Spinal cord (tissue), 10 donors: ENCODE measurements around the gene SMC3. TPM values are rescaled to one million over a fixed set of nuclear protein-coding genes. Genes with fewer than 3 reads are reported as not detected.
"Not testable (repeated sequence)": the region's sequence is repeated elsewhere in the genome, so short reads cannot be mapped to it uniquely, and the experiment has no call there.

Experiments used
- DNase-seq, 6 donors: peaks; one replicate each; pipeline versions ENCODE4 v3.0.0 to v3.0.0-alpha.2; 2013 to 2015; ENCODE audit warnings: low spot score in 6 of 6, low read depth in 4 of 6
- H3K27ac ChIP-seq: one replicate; pipeline ENCODE4 v1.5.1; 2013; ENCODE audit warnings: low read depth, low read length, control low read depth
- H3K27me3 ChIP-seq: one replicate; pipeline ENCODE4 v1.6.1; 2013; ENCODE audit warnings: low read length; ENCODE audit not compliant: control insufficient read depth, insufficient read depth
- H3K36me3 ChIP-seq: one replicate; pipeline ENCODE4 v1.6.1; 2013; ENCODE audit warnings: low read length; ENCODE audit not compliant: control insufficient read depth, insufficient read depth
- H3K4me1 ChIP-seq: one replicate; pipeline ENCODE4 v1.6.1; 2013; ENCODE audit warnings: low read length; ENCODE audit not compliant: control insufficient read depth, insufficient read depth
- H3K4me3 ChIP-seq: one replicate; pipeline ENCODE4 v1.5.1; 2013; ENCODE audit warnings: low read depth, low read length, control low read depth
- H3K9me3 ChIP-seq: one replicate; pipeline ENCODE4 v1.6.1; 2013; ENCODE audit warnings: low read length; ENCODE audit not compliant: control insufficient read depth, insufficient read depth
- WGBS: methylation state at CpG from one replicate; pipeline ENCODE4 v1.1.5; 2013; ENCODE audit warnings: missing lambda C conversion rate; ENCODE audit not compliant: insufficient coverage; 5-methylcytosine and 5-hydroxymethylcytosine counted together
- polyA plus RNA-seq, 2 donors: library from polyadenylated mRNA; unstranded; fragments of 120-200 nt; gene quantifications; one replicate each; pipeline ENCODE4 v1.2.1, GENCODE V29; 2013; ENCODE audit not compliant: insufficient read length in 2 of 2
- total RNA-seq, 2 donors: library from RNA; depleted of rRNA in 1 of 2; stranded (reverse); fragments of 120-200 nt in 1 of 2; fragments of >200 nt in 1 of 2; gene quantifications; one replicate each; pipeline versions ENCODE4 v1.2.3 to v1.2.4, GENCODE V29; 2013 to 2014
- donor health status: healthy.

The SMC3 gene
- total and polyA plus RNA-seq, 4 donors: 41.5 to 70.0 (median 49.6) TPM

DNA sequence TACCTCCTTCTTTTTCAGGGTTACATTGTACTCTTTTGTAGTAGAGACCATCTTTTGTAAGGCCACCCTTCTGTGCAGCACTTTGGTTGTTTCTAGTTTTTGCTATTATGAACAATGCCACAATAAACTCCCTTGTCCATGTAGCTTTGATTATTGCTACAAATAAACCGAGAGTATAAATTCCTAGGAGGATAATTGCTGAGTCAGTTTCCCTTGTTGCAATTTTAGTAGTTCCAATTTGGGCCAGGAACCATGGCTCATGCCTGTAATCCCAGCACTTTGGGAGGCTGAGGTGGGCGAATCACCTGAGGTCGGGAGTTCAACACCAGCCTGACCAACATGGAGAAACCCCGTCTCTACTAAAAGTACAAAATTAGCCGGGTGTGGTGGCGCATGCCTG lies 72.4 kb downstream of the SMC3 start:
- H3K4me3 ChIP-seq, H3K36me3 ChIP-seq, H3K27ac ChIP-seq, DNase-seq, H3K9me3 ChIP-seq: not testable (repeated sequence)
- no CpG with 5 or more reads among the region's 6 CpGs for WGBS
- Histone ChIP-seq H3K4me1 (peaks cover 21% of the 10 kb centered on the region), H3K27me3 (peaks cover 29% of the 10 kb centered on the region)

DNA sequence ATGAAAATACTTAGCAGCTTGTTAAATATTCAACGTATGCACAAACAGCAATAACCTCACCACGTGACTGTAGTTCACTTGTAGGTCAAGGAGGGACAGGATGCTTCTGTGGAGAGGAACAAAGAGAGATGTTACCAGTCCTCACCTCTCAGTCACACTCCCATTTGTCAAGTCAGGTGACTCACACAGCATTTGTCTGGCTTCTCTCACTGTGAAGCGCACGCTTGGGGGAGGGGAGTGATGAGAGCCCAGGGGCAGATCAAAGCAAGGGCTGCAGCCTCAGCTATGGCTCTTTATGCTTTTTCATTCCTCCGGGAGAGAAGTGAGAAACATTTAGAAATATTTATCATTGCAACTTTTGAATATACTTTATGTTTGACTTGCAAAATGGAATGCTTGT lies 73.8 kb downstream of the SMC3 start:
- WGBS: no CpG with 5 or more reads among the region's 5 CpGs
- H3K27me3 ChIP-seq: peaks cover 35% of the 10 kb centered on the region

DNA sequence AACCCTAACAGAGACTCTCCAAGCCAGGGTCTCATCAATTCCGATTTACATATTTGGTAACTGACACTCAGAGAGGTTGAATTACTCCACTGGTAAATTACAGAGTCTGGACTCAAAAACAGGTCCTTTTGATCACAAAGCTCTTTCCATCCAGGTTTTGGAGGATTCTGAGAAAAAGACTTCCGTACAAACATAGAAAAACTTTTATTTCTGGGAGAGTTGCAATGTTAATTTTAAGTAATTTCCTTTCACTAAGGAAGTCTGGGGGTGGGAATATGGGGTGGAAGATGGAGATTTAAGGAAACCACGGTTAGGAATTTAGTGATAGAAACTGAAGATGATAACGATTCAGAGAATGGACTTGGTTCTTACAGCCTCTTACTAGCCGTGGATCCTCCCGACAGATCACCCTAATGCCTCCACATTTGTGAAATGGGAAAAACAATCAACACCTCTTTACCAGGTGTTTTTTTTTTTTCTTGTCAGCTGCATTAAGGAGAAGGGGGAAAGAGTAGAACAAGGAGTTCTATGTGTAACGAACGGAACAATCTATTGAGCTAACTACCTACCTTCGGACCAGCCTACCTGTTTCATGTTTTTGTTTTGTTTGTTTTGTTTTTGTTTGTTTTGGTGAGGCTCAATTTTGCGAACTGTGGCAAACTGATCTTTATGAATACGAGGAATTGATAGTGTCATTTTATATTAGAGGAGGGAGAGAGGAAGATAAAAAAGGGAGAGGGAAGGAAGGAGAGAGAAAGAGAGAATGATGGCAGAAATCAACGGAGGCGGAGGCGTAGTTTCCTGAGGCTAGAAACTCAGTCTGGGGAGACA lies 74.9 kb downstream of the SMC3 start:
- DNase-seq: peak in 1 of 6 donors; percentile 12
- Histone ChIP-seq H3K4me1 (peaks cover 14% of the 10 kb centered on the region), H3K36me3 (no peaks in the 10 kb centered on the region), H3K9me3 (no peaks in the 10 kb centered on the region), H3K27ac (no peak overlapping the region), H3K4me3 (no peak overlapping the region), H3K27me3 (peaks cover 39% of the 10 kb centered on the region)
- WGBS: 44% methylated on average over 5 of the region's 14 CpGs

More for the DNA sequence above, 73.8 kb downstream of the SMC3 start:
- H3K36me3 ChIP-seq: no peaks in the 10 kb centered on the region
- DNase-seq: peak in 2 of 6 donors; percentile 14 to 74
- no peak overlapping the region for H3K27ac ChIP-seq
- no peaks in the 10 kb centered on the region for H3K9me3 ChIP-seq
- H3K4me3 ChIP-seq: no peak overlapping the region
- H3K4me1 ChIP-seq: peaks cover 22% of the 10 kb centered on the region

DNA sequence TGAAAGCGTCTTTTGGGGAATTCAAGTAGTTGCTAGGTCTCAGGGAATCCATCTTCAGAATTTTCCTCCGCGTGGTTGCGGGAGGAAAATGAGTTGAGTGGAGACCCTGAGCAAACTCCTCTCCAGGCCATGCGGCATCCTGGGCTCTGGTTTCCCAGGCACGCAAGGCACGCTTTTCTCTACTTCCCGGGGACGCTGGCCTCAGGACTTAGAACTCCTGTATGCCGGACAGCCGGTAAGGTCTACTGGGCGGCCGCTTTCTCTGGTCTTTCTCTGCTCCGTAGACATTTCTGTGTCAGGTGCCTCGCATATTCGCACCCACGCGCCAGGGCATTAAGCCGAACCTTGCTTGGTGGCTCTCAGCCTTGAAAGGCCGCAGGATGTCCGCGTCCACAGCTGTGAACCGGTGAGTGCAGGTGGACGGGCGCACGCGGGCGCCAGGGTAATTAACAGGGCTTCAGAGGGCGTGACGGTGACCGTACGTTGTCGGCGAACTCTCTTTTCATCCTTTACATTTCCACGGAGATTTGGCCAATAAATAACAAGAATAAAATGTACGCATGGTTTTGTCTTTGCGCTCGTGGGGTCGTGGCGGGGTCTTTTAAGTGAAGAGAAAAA lies 75.6 kb downstream of the SMC3 start:
- DNase-seq: peak in 2 of 6 donors; percentile 44 to 54
- peak overlapping the region; percentile 34 for H3K4me3 ChIP-seq
- H3K4me1 ChIP-seq: peaks cover 13% of the 10 kb centered on the region
- H3K27me3 ChIP-seq: peaks cover 43% of the 10 kb centered on the region
- no peak overlapping the region for H3K27ac ChIP-seq
- no peaks in the 10 kb centered on the region for H3K36me3 ChIP-seq
- WGBS: 3% methylated on average over 31 of the region's 40 CpGs
- no peaks in the 10 kb centered on the region for H3K9me3 ChIP-seq

DNA sequence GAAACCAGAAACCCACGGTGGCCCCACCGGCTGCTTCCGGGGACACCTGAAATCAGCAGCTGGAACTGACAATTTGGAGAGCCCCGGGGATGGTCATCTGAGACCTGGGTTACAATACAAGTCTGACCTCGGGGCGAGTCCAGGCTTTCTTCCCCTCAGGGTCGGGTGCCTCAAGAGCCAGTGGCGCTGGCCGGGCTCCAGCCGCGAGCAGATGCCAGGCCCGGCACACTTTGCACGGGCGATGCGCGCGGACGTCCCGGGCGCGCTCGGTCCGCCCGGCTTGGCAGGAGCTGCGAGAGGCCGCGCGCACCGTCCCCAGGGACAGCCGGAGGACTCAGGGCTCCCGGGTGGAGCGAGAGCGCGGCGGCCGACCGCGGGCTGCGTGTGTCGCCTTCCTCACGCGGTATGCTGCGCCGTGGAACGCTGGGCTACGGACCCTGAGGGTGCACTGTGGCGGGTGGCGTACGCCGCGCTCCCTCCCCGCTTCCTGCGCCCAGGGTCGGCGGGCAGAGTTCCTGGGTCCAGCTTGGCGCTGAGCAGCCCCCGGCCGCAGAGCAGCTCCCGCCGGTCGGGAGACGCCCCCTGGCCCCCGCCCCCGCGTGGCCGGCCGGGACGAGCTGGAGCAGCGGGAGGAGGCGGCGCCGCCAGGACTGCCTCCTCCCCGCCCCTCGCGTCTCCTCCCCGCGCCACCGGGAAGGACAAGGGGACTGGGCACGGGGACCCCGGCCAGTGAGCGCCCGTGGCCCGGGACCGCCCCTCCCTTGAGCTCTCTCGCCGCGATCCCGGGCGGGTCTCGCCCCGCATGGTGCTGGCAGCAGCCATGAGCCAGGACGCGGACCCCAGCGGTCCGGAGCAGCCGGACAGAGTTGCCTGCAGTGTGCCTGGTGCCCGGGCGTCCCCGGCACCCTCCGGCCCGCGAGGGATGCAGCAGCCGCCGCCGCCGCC lies 76.4 kb downstream of the SMC3 start, which contains the start of gene RBM20:
Gene RBM20, plus strand, starts transcription at position 684 of the 945 bp plus-strand sequence. Its CDS starts 119 bp downstream, at position 803.
- 0% methylated on average over 106 of the region's 106 CpGs for WGBS
- no peaks in the 10 kb centered on the region for H3K9me3 ChIP-seq
- no peak within 1 kb of the TSS for H3K27ac ChIP-seq
- H3K4me1 ChIP-seq: peaks cover 13% of the 10 kb centered on the region
- DNase-seq: peak in 2 of 6 donors; percentile 64 to 72
- peaks cover 47% of the 10 kb centered on the region for H3K27me3 ChIP-seq
- H3K36me3 ChIP-seq: no peaks in the 10 kb centered on the region
- peak within 1 kb of the TSS; percentile 34 for H3K4me3 ChIP-seq

DNA sequence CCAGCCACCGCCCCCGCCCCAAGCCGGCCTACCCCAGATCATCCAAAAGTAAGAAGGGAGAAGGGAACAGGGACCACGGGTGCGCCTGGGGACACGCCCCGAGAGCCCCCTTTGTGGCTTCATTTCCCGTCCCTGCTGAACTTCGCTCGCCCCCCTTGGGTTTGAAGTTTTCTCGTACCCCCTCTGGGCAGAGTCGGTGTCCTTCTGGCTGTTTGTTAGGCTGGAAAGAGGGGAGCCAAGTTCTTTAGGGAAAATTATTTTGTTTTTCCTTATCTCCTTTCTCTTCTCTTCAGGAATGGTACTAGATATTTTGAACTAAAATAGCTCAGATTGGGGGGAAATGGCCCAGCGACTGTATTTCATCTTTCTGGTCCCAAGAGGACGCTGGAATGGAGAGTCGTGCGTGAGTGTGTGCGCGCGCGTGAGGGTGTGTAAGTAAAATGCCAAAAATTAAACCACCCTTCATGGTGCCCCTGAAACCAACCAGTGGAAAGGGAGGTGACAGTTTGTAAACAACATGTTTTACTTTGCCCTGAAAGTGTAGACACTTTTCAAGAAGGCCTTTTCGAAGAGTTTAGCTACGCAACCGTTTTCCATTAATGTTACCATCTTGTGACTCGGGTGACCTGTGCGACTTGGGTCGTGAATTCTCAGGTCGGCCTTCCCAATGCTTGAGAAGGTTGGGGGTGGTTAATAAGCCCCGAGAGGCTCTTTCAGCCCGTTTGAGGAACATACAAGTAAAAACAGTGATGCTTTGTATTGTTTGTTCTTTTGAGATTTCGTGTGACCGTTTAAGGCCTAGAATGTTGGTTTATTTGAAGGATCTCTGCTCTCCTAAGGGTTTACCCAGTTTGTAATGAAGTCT lies 77.3 kb downstream of the SMC3 start:
- 23% methylated on average over 14 of the region's 31 CpGs for WGBS
- Histone ChIP-seq H3K4me1 (peaks cover 13% of the 10 kb centered on the region), H3K36me3 (no peaks in the 10 kb centered on the region), H3K27me3 (peaks cover 47% of the 10 kb centered on the region), H3K27ac (no peak overlapping the region), H3K4me3 (peak overlapping the region; percentile 30), H3K9me3 (no peaks in the 10 kb centered on the region)
- peak in 2 of 6 donors; percentile 18 to 47 for DNase-seq

DNA sequence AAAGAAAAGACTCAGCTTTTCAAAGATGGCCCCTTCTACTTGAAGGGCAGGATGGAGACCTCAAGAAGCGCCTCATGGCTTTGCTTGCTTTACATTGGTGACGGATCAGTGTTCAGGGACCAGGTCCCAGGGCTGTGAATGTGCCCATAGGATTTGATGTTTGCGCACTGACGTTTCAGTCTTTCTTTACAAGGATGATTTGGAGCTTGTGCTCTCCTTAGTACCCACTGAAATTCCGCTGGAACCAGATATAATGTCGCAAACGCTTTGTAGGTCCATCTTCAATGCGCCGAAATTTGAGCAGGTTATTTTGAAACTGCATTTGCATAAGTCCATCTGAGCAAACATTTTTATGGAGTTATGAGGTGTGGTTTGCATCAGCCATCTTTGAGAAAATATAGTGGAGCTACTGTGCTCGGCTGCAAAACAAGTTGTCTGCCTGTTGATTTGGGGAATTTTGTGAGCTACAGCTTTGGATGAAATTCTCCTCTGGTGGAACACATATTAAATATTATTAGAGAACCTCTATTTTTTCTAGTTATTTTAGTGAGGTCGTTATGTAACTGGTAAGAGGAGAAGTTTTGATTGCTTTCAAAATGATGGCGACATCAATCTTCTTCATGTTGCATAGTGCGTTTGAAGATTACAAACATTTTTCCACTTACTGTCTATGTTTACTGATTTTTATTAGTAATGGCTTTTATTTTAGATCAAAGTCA lies 79.1 kb downstream of the SMC3 start:
- Histone ChIP-seq H3K4me1 (peaks cover 13% of the 10 kb centered on the region), H3K9me3 (no peaks in the 10 kb centered on the region), H3K36me3 (no peaks in the 10 kb centered on the region), H3K27ac (no peak overlapping the region), H3K27me3 (peaks cover 43% of the 10 kb centered on the region), H3K4me3 (no peak overlapping the region)
- 84% methylated on average over 9 of the region's 13 CpGs for WGBS
- no peak for DNase-seq

DNA sequence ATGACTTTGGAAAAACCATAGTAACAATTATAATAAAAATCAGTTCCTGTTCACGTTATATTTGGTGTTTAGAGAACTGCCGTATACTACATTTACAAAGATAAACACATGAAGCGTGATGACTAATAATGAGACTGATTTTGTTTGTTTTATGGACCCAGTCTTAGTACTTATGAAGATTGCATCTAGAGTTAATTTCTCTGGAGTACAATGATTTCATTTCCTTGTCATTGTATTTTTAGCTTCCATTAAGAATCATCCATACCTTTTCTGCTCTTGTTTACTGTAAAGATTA lies 79.6 kb downstream of the SMC3 start:
- peaks cover 40% of the 10 kb centered on the region for H3K27me3 ChIP-seq
- WGBS: no CpG with 5 or more reads among the region's 3 CpGs

More for the DNA sequence above, 79.6 kb downstream of the SMC3 start:
- no peaks in the 10 kb centered on the region for H3K9me3 ChIP-seq
- H3K4me3 ChIP-seq: no peak overlapping the region
- no peak overlapping the region for H3K27ac ChIP-seq
- H3K36me3 ChIP-seq: no peaks in the 10 kb centered on the region
- DNase-seq: no peak
- H3K4me1 ChIP-seq: peaks cover 13% of the 10 kb centered on the region
